ENCODE measurements around the gene FGF22.
"Not testable (repeated sequence)": the region's sequence is repeated elsewhere in the genome, so short reads cannot be mapped to it uniquely, and the experiment has no call there.

FGF22 gene

DNA sequence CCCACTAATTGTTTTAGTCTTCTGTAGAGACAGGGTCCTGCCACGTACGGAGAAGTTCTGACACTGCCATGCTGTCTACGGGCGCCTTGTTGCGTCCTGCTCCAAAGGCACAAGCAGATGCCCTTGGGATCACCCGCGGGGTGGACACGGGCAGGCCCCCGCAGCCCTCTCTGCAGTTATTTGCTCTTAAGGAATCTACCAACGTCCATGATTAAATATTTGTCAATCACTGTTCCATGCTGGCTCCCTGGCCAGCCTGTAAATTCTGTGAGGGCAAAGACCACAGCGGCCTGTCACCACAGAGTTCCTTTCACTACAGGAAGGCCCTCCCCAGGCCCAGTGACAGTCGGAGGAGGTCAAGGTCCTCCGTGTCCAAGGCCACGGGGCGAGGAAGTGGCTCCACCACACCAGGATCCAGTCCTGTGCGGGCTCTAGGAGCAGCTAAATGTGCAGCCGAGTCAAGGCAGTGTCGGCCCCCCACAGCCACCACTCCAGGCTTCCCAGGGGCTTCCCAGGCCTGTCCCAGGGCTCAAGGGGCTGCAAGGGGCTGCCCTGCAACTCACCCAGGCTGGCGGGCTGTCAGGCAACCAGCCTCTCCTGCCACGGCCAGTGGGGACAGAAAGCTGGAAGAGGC lies 21.2 kb downstream of the FGF22 start:
- H3K36me3 Mint-ChIP-seq, result peaks cover 2% of the 10 kb centered on the region
- peak overlapping the region; percentile 98 for H3K4me3 Mint-ChIP-seq
- H3K27ac Mint-ChIP-seq, result peak overlapping the region; percentile 92
- H3K9me3 Mint-ChIP-seq, result no peaks in the 10 kb centered on the region
- peaks cover 34% of the 10 kb centered on the region for H3K4me1 Mint-ChIP-seq
- DNase-seq (ENCODE audit: low spot score in 2 of 2), result no peak
- ATAC-seq (ENCODE audit: low read depth), result no peak
- no peaks in the 10 kb centered on the region for H3K27me3 Mint-ChIP-seq

- DNase-seq (ENCODE audit: low spot score in 2 of 2), result peak in 1 of 2 donors; percentile 61
- Mint-ChIP-seq H3K4me1 (peaks cover 28% of the 10 kb centered on the region), H3K4me3 (peak overlapping the region; percentile 98), H3K36me3 (peaks cover 2% of the 10 kb centered on the region), H3K9me3 (no peaks in the 10 kb centered on the region), H3K27me3 (no peaks in the 10 kb centered on the region), H3K27ac (peak overlapping the region; percentile 92)
- peak; percentile 41 for ATAC-seq (ENCODE audit: low read depth)
Observed at GRCh38 chr19:661427-662196, 21.9 kb downstream of the FGF22 start.

- Mint-ChIP-seq H3K27ac (peak overlapping the region; percentile 92), H3K36me3 (no peaks in the 10 kb centered on the region), H3K4me3 (peak overlapping the region; percentile 98), H3K9me3 (no peaks in the 10 kb centered on the region), H3K4me1 (peaks cover 24% of the 10 kb centered on the region), H3K27me3 (peaks cover 2% of the 10 kb centered on the region)
- DNase-seq (ENCODE audit: low spot score in 2 of 2) (peak in 1 of 2 donors; percentile 62), ATAC-seq (ENCODE audit: low read depth) (peak; percentile 16)
Observed at GRCh38 chr19:662207-662961, 22.7 kb downstream of the FGF22 start.

GRCh38 chr19:662962-663681 lies 23.4 kb downstream of the FGF22 start, which contains the start of gene RNF126:
TSS of gene RNF126 (minus strand) at chr19:663214. CDS start at chr19:663121, 93 bp downstream.
- peak within 1 kb of the TSS; percentile 98 for H3K4me3 Mint-ChIP-seq
- H3K27ac Mint-ChIP-seq, result peak within 1 kb of the TSS; percentile 92
- H3K36me3 Mint-ChIP-seq, result no peaks in the 10 kb centered on the region
- ATAC-seq (ENCODE audit: low read depth), result peak; percentile 54
- H3K9me3 Mint-ChIP-seq, result no peaks in the 10 kb centered on the region
- H3K27me3 Mint-ChIP-seq, result peaks cover 2% of the 10 kb centered on the region
- peaks cover 22% of the 10 kb centered on the region for H3K4me1 Mint-ChIP-seq
- DNase-seq (ENCODE audit: low spot score in 2 of 2), result peak; percentile 81 to 86

DNA sequence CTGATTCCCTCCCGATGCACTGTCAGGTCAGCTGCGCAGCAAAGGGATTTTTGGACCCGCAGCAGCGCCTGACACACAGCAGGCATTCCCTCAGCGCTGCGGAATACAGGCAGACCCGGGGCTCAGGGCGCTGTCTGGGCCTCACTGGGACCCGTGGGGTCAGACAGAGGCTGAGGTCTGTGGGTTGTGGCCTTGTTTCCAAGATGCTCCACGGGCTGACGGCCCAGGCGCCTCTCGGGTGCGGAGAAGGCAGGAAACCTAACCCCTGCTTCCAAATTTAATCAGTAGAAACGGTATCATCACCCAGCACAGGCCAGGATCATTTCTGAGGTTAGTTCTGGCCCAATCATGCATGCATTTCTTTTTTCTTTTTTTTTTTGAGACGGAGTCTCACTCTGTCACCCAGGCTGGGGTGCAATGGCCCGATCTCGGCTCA lies 24.0 kb downstream of the FGF22 start:
- Mint-ChIP-seq H3K4me3 (peak overlapping the region; percentile 87), H3K4me1 (peaks cover 18% of the 10 kb centered on the region), H3K27ac (peak overlapping the region; percentile 83), H3K9me3 (no peaks in the 10 kb centered on the region), H3K27me3 (peaks cover 2% of the 10 kb centered on the region), H3K36me3 (no peaks in the 10 kb centered on the region)
- no peak for DNase-seq (ENCODE audit: low spot score in 2 of 2)
- no peak for ATAC-seq (ENCODE audit: low read depth)

DNA sequence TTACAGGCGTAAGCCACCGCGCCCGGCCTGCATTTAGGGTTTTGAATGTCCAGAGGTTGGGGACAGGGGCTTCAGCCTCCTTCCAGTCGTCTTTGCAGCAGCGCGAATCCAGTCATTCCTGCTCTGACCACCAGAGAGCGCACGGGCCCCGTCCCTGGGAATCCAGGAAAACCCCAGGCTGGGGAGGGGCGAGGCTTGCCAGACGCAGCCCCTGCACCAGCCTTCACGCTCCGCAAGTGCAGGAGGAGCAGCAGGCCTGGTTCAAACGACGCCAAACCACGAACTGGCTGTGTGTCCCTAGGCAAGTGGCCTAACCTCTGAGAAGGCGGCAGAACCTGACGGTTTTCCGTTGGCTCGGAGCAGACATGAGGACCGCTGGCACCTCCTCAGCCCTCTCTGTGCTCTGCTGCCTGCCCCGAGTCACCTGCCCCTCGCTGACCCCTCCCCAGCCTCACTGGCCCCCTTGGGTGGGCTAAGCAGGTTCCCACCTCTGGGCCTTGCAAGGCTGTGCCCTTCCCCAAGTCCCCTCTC lies 25.3 kb downstream of the FGF22 start:
- peaks cover 2% of the 10 kb centered on the region for H3K27me3 Mint-ChIP-seq
- peak; percentile 2 for ATAC-seq (ENCODE audit: low read depth)
- H3K36me3 Mint-ChIP-seq, result no peaks in the 10 kb centered on the region
- H3K4me3 Mint-ChIP-seq, result peak overlapping the region; percentile 28
- no peaks in the 10 kb centered on the region for H3K9me3 Mint-ChIP-seq
- peaks cover 12% of the 10 kb centered on the region for H3K4me1 Mint-ChIP-seq
- no peak overlapping the region for H3K27ac Mint-ChIP-seq
- peak; percentile 78 to 84 for DNase-seq (ENCODE audit: low spot score in 2 of 2)

- not testable (repeated sequence) for H3K9me3 Mint-ChIP-seq; H3K4me3 Mint-ChIP-seq; H3K27me3 Mint-ChIP-seq; H3K36me3 Mint-ChIP-seq; H3K27ac Mint-ChIP-seq; H3K4me1 Mint-ChIP-seq; DNase-seq (ENCODE audit: low spot score in 2 of 2); ATAC-seq (ENCODE audit: low read depth)
Observed at GRCh38 chr19:666985-667573, 27.4 kb downstream of the FGF22 start.

GRCh38 chr19:668675-669434 lies 29.2 kb downstream of the FGF22 start:
- not testable (repeated sequence) for H3K36me3 Mint-ChIP-seq; DNase-seq (ENCODE audit: low spot score in 2 of 2); H3K4me1 Mint-ChIP-seq; H3K9me3 Mint-ChIP-seq; H3K27me3 Mint-ChIP-seq; H3K4me3 Mint-ChIP-seq; ATAC-seq (ENCODE audit: low read depth); H3K27ac Mint-ChIP-seq

DNA sequence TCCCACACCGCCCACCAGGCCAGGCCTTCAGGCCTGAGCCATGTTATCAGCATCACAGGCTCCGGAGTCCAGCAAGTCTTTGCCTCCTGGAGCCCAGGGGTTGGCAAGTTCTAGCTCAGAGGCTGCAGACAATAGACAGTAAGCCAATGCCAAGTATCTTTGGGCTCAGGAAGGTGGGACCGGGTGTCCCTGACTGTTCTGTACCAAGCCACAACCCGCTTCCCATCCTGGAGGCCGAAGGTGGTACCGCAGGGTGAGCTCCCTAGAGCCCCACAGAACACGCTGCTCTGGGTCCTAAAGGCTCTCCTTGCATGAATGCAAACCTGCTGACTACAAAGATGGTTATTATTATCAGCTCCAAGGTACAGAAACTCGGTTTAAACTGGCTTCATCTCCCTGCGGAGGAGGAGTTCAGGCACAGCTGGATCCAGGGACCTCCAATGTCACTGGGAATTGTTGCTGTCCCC lies 31.0 kb downstream of the FGF22 start:
- Mint-ChIP-seq H3K4me3 (no peak overlapping the region), H3K27ac (no peak overlapping the region), H3K36me3 (peaks cover 3% of the 10 kb centered on the region), H3K9me3 (no peaks in the 10 kb centered on the region), H3K27me3 (peaks cover 12% of the 10 kb centered on the region), H3K4me1 (peaks cover 3% of the 10 kb centered on the region)
- ATAC-seq (ENCODE audit: low read depth) (peak; percentile 53), DNase-seq (ENCODE audit: low spot score in 2 of 2) (no peak)

DNA sequence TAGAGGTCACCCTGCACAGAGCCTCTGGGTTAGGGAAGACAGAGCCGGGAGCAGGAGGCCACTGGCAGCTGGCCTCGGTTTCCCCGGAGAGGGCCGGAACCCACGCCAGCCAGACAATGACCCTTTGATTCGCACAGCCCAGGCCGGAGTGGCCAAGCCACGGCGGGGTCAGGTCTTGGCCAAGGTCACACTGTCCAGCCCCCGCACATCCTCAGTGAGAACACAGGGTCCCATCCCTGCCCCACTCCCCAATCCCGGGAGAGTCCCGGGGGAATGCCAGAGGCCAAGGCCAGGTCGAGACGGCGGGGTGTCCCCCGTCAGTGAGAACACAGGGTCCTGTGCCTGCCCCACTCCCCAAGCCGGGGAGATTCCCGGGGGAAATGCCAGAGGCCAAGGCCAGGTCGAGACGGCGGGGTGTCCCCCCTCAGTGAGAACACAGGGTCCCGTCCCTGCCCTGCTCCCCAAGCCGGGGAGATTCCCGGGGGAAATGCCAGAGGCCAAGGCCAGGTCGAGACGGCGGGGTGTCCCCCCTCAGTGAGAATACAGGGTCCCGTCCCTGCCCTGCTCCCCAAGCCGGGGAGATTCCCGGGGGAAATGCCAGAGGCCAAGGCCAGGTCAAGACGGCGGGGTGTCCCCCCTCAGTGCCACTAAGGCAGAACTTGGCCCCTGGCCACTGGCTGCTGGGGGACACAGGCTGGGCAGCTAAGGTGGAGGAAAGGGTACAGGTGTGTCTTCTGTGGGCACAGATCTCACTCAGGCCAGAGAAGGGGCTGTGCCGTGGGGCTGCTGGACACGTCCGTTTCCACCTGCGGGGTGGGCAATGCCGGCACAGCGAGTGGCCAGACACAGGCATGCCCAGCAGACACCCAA lies 34.8 kb downstream of the FGF22 start:
- H3K36me3 Mint-ChIP-seq, result peaks cover 3% of the 10 kb centered on the region
- ATAC-seq (ENCODE audit: low read depth), result no peak
- peaks cover 12% of the 10 kb centered on the region for H3K27me3 Mint-ChIP-seq
- H3K27ac Mint-ChIP-seq, result no peak overlapping the region
- DNase-seq (ENCODE audit: low spot score in 2 of 2), result no peak
- no peak overlapping the region for H3K4me3 Mint-ChIP-seq
- peaks cover 3% of the 10 kb centered on the region for H3K4me1 Mint-ChIP-seq
- no peaks in the 10 kb centered on the region for H3K9me3 Mint-ChIP-seq

DNA sequence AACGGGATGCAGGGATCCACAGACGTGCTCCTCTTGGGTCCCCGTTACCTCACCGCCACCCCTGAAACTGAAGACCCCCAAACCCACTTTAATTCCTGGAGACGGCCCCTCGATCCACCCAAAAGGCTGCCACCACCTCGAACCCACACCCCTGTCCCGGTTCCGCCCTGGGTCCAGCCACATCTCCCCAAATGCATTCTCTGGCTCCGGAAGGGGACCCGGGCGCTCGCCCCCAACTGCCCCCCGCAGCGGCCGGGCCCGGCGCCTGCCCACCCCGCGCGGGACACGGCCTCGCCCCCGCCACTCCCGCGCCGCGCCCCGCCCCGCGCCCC lies 36.3 kb downstream of the FGF22 start:
- Mint-ChIP-seq H3K9me3 (no peaks in the 10 kb centered on the region), H3K27ac (no peak overlapping the region), H3K4me3 (no peak overlapping the region), H3K36me3 (peaks cover 3% of the 10 kb centered on the region), H3K4me1 (peaks cover 8% of the 10 kb centered on the region), H3K27me3 (peaks cover 12% of the 10 kb centered on the region)
- DNase-seq (ENCODE audit: low spot score in 2 of 2) (no peak), ATAC-seq (ENCODE audit: low read depth) (no peak)

Measured in memory B cell (primary cell).